Ecto neural progenitor cell (in vitro differentiated cells): Measurements from ENCODE around the gene CDK2.
"Not testable (repeated sequence)": the region's sequence is repeated elsewhere in the genome, so short reads cannot be mapped to it uniquely, and the experiment has no call there.

ENCODE experiments used
- DNase-seq: peaks from one replicate; pipeline ENCODE4 v3.0.0-alpha.2; 2018; ENCODE audit warnings: low spot score

The CDK2 gene

DNA sequence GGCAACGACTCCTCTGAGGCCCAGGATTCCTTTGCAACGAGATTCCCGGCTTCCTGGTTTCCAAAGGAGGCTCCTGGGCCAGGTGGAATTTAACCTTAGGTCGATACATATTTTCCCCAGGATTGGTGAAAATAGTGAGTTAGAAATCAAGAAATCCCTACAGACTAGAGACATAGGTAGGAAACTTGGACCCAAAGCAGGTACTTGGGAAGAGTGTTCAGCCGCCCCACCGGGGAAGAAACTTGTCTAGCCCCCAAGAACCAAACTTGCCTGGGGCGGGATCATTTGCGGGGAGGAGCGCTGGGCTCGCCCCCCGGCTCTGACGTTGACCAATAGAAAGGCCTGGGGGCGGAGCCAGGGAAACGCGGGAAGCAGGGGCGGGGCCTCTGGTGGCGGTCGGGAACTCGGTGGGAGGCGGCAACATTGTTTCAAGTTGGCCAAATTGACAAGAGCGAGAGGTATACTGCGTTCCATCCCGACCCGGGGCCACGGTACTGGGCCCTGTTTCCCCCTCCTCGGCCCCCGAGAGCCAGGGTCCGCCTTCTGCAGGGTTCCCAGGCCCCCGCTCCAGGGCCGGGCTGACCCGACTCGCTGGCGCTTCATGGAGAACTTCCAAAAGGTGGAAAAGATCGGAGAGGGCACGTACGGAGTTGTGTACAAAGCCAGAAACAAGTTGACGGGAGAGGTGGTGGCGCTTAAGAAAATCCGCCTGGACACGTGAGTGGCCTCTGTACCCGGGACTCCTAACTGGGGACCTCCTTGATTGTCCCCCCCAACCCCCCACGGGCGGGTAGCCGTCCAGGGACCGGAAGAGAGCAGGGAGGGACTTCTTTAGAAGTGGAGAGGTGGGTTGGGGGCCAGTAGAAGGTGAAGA lies at the start of gene CDK2:
CDK2 (plus strand) TSS at position 423 of the 874 bp plus-strand sequence; CDS start at position 602, 179 bp downstream.
- peak; percentile 98 for DNase-seq

- not testable (repeated sequence) for DNase-seq
Measured at GRCh38 chr12:55919032-55919431, 47.6 kb upstream of the CDK2 start.

DNA sequence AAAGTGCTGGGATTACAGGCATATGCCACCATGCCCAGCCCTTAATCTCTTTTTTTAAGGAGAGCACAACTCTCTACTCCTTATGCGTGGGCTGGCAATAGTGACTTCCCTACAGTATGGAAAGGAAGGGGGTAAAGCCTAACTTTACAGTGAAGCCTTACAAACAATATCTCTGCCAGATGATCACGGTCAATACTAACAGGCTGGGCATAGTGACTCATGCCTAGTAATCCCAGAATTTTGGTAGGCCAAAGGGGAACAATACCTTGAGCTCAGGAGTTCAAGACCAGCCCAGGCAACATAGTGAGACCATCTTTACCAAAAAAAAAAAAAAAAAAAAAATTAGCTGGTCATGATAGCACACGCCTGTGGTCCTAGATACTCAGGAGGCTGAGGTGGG lies 44.5 kb upstream of the CDK2 start:
- DNase-seq = no peak

GRCh38 chr12:55923648-55924047 lies 43.0 kb upstream of the CDK2 start:
- not testable (repeated sequence) for DNase-seq

- DNase-seq = no peak
Measured at GRCh38 chr12:55925371-55925770, 41.3 kb upstream of the CDK2 start.

DNA sequence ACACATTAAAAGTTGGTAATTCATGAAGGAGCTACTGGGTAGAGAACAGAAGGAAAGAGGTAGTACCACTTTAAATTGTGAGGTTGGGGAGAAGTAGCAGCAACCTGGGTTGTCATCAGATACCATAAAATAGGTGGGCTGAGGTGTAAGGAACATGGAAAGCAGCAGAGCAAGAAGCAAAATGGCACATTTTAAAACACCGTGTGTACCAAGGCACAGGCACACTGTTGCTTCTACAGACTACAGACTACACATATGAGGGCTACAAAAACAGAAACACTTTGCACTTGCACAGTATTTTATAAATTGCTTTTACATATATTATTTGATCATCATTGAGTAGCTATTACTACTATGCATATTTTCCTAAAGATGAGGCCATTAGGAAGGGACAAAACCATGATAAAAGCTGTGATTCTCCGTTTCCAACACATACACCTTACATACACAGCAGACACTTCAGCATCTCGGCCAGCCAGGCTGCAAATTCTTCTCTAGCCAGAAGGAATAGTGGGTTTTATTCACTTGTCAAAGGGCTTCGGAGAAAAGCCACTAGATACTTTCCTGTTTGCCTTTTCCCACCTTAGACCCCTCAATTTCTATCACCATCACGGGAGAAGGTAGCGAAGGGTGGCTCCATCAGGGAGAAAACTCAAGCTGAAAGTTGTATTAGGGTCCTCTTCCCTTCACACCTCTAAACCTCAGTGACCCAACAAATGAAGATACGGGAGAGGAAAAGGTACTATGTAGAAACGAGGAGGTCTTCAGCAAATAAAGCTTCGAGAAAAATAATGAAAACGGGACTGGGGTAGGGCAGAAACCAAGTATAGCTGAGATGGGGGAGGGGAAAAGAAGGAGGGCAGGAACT lies 40.5 kb upstream of the CDK2 start:
- no peak for DNase-seq

DNA sequence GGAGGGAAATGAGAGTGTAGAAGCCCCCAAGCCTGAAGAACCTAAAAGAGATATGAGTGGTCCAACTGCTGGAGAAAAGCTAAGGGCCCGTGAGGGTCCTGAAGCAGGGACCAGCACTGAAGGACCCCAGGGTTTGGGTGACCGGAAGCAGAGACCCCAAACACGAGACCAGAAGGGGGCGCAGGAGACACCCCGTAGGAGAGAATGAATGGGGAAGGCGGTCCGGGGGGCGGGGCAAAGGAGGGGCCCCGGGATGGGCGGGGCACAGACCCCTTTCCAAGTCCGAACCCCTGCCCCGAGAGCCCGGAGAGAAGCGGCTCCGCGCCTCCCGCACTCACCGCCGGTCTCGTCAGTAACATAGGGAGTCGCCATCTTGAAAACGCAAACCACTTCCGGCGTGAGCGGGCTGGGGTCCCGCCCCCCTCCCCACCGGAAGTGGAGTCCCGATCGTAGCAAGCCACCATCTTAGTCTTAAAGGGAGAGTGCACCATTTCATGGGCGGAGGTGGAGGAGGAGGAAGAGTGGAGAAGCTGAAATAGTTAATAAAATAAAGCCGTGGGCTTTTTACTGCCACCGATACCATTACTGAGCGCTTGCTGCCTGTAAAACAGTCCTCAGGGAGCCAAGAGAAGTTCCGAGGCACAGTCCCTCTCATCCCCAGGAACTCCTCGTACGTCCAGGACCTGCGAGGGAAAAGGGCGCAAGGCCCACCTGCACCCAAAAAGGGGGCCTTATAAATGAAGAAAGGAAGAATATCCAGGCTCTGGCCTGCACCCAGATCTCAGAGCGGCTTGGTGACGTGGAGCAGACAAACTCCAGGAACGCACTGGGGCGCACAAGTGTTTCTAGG lies 39.7 kb upstream of the CDK2 start:
- peak; percentile 98 for DNase-seq

DNA sequence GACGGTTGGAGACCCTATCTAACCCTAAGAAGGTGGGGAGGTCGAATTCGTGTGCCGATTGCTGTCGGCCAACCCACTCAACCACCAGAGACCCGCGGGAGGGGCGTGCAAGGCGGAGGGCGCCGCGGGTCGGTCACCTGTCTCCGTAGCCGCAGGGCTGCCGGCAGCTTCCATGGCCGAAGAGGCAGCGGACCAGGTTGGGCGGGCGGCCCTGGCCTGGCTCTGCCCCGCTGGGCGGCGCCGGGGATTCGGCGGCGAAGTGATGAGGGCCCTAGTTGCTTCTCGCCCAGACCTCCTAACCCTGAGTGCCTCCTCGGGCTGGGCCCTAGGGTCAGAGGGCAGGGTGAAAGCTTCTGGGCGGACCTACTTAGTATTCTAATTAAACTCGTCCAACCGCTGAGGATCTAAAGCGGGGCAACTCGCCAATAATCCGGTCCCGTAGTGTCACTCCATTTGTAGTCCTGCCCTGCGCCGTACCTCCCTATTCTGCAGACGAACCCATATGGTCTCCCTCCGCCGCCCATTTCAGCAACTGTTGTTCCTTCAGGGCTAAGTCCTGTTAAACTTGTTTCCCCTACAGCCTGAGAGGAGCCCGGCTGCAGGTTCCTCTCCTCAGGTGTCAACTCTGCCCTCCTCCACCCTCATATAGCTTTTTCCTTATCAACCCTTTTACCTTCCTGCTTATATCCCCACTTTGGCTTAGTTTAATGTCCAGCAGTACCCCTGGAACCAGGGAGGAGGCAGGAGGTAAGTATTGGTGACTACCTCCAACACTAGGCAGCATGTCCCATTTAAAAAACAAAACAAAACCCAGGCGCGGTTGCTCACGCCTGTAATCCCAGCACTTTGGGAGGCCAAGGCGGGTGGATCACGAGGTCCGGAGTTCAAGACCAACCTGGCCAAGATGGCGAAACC lies 38.8 kb upstream of the CDK2 start, which contains the start of gene PYM1:
PYM1 (minus strand) TSS at position 307 of the 915 bp plus-strand sequence; CDS start at position 174, 133 bp downstream.
- peak; percentile 93 for DNase-seq

GRCh38 chr12:55929306-55929791 lies 37.3 kb upstream of the CDK2 start:
- no peak for DNase-seq

GRCh38 chr12:55930771-55931316 lies 35.8 kb upstream of the CDK2 start, which contains the start of gene DGKA:
TSS of gene DGKA (plus strand) at chr12:55931162. CDS start at chr12:55936504, 5,342 bp downstream.
- DNase-seq = peak; percentile 71

- DNase-seq = no peak
Measured at GRCh38 chr12:55931317-55931779, 35.3 kb upstream of the CDK2 start.

DNA sequence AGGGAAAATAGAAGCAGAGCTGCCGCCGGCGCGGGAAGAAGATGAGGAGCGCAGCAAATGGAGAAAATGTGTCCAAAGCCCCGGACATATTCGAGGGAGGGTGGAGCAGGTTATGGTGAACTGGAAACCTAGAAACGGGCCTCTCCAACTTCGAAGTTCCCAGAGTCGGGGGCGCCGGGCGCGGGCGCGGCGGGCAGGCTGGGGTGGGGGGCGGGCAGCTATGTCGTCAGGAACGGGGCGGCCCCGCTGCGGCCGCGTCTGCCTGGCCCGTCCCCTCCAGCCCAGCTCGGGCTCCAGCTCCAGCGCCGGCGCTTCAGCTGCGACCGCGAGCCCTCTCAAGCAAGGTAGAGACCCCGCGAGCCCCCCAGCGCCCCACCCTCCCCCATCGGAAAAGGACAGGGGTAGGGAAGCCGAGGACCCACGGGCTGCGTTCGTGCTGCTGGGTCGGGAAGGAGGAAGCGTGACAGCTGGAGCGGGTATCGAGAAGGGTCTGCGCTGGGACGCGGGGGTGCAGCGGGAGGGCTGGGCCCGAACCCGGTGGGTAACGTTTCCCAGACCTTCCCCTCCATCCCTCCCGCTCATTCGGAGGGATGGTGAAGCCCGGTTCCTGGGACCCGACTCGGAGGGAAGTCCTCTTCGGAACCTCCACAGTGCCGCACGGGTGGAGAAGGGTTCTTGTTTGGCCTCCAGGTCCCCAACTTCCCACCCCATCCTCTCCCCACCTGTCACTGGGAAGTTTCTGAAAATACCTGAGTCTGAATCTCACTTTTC lies 34.7 kb upstream of the CDK2 start:
- DNase-seq = peak; percentile 83

DNA sequence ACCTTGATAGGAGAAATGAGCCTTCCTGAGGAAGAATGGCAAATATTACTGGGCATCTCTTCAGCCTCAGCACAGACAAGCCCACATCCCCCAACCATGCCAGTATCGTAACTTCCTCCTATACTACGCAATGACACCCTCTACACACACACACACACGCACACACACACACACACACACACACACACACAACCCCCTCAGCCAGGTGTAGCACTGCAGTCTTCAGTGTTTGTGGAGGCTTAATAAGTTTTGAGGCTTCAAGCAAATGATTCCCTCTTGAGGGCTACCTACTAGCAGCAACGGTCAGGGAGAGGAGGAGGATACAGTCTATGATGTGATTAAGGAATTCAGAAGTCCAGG lies 34.1 kb upstream of the CDK2 start:
- DNase-seq = no peak

- no peak for DNase-seq
Measured at GRCh38 chr12:55933169-55933798, 33.3 kb upstream of the CDK2 start.

DNA sequence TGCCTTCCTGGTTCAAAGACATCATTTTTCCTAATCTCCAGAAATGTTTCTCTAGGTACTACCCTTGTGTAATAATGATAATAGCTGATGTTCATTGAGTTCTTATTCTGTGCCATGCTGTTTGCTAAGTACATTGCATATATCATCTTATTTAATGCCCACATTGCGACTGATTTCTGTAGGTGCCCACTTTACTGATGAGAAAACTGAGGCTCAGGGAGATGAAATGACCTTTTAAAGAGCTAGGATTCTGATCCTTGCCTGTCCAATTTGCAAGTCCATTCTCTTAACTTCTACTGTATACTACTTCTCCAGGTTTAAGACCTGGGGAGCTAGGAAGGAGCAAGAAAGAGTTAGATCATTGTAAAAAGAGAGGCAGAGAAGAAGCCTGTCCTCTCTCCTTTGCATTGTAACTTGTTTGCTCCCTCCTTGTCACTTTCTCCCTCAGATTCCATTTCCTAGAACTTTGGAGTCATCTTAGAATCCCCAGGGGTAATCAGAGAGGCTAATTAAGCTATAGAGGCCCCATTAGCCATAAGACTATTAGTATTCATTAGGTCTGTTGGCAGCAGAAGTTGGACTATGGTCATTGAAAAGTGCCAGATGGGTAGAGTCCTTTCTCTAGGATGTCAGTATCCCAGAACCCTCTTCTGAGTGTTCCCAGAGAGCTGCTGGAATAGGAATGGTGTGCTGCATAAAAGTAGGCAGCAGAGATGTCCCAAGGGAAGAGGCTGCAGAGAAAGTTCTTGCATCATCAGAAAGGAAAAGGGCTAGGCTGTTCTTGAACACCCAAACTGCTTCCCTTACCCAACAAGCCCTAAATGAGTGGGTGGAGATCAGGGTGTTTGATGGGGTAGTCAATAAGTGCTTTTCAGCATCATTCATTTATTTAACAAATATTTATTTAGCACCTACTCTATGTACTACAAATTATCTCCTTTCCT lies 32.6 kb upstream of the CDK2 start:
- DNase-seq = no peak

DNA sequence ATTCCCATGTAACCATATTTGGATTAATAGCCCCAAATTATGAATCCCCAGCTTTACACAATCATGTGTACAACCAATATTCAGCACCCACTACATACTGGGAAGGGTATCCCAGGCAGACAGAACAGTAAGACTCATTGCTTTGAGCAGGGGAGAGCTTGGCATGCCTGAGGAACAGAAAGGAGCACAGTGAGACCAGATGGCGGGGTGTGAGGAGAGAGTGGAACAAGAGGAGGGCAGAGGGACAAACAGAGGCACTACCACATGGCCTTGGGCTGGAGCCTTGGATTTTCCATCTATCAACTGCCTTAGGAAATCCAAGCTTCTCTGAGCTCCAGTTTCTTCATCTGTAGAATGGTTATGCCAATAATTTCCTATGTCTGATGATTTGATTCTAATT lies 31.9 kb upstream of the CDK2 start:
- DNase-seq = no peak

GRCh38 chr12:55935738-55936151 lies 30.9 kb upstream of the CDK2 start:
- no peak for DNase-seq

DNA sequence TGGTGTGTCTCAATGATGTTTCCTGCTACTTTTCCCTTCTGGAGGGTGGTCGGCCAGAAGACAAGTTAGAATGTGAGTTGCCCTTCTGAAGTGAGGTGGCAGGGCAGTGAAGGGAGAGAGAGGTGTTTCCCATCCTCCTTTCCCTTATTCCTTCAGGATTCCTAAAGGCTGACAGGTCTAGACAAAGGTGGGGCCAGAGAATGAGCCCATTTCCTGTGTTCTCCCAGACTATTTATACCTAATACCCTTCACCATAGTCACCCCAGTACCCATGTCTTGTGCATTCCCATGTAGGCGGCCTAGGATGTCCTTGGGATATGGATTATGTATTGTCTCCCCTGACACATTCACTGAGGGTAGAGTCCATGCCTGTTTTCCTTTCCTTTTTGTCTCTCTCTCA lies 28.6 kb upstream of the CDK2 start:
- no peak for DNase-seq
